IMR-90 (cell line): ENCODE measurements around the gene DUS4L. TPM values are rescaled to one million over a fixed set of nuclear protein-coding genes. Genes with fewer than 3 reads are reported as not detected.

ENCODE experiments used
- ATAC-seq: fragments of 200-7000 bp; cut with Tn5 transposase; 2 replicates; pipeline ENCODE4 v1.9.1; 2020; ENCODE audit warnings: low read depth, mild to moderate bottlenecking, moderate library complexity
- BruUV-seq: library from RNA; stranded (reverse); fragments of 400-500 nt; replicated peaks from 2 replicates; lab custom pipeline; 2021; lab: Mats Ljungman, UMichigan
- CTCF ChIA-PET: fragments of 300-600 bp; formaldehyde crosslinking; extraction: SDS; loops from one replicate; lab custom pipeline; 2021; ENCODE audit warnings: antibody characterized with exemption; lab: Yijun Ruan, JAX
- POLR2A ChIA-PET: fragments of 300-600 bp; sonication (Branson Sonifier 250); formaldehyde crosslinking; loops from one replicate; lab custom pipeline; 2022; ENCODE audit warnings: antibody characterized with exemption; ENCODE audit not compliant: unreplicated experiment; lab: Charles Lee
- DNase-seq: peaks from one replicate; pipeline ENCODE4 v3.0.0; 2013
- H2AFZ ChIP-seq: replicated peaks from 2 replicates; pipeline ENCODE3; 2013; ENCODE audit warnings: low read length, mild to moderate bottlenecking; ENCODE audit not compliant: poor library complexity
- H2AK5ac ChIP-seq: 2 replicates; pipeline ENCODE4 v1.6.1; 2013; ENCODE audit warnings: low read depth, low read length, inconsistent platforms
- H2AK9ac ChIP-seq: replicated peaks from 2 replicates; pipeline ENCODE3; 2013; ENCODE audit warnings: mild to moderate bottlenecking, low read depth, low read length, moderate library complexity; ENCODE audit not compliant: poor library complexity
- H2BK120ac ChIP-seq: 2 replicates; pipeline ENCODE4 v1.6.1; 2013; ENCODE audit warnings: low read depth, low read length, inconsistent platforms
- H2BK15ac ChIP-seq: 3 replicates; pipeline ENCODE4 v1.6.1; 2013; ENCODE audit warnings: low read depth, low read length, inconsistent platforms
- H2BK20ac ChIP-seq: 2 replicates; pipeline ENCODE4 v1.6.1; 2013; ENCODE audit warnings: low read depth, mild to moderate bottlenecking, inconsistent platforms, low read length, moderate library complexity
- H2BK5ac ChIP-seq: 2 replicates; pipeline ENCODE4 v1.6.1; 2013; ENCODE audit warnings: mild to moderate bottlenecking, low read depth, low read length, inconsistent platforms; ENCODE audit not compliant: poor library complexity, severe bottlenecking
- H3K14ac ChIP-seq: replicated peaks from 2 replicates; pipeline ENCODE4 v1.6.1; 2013; ENCODE audit warnings: low read depth, low read length, inconsistent platforms
- H3K18ac ChIP-seq: 2 replicates; pipeline ENCODE4 v1.6.1; 2013; ENCODE audit warnings: low read depth, low read length, control low read depth
- H3K23ac ChIP-seq: 2 replicates; pipeline ENCODE4 v1.6.1; 2013; ENCODE audit warnings: low read depth, low read length, inconsistent platforms
- H3K27ac ChIP-seq: 2 replicates; pipeline ENCODE4 v1.5.1; 2013; ENCODE audit warnings: mild to moderate bottlenecking, control low read depth, low read length; ENCODE audit not compliant: insufficient read depth
- H3K27me3 ChIP-seq: 2 replicates; pipeline ENCODE4 v1.6.1; 2013; ENCODE audit warnings: low read length; ENCODE audit not compliant: control insufficient read depth, insufficient read depth
- H3K36me3 ChIP-seq: 2 replicates; pipeline ENCODE4 v1.6.1; 2013; ENCODE audit warnings: low read length, mixed read lengths; ENCODE audit not compliant: control insufficient read depth, insufficient read depth
- H3K4ac ChIP-seq: 2 replicates; pipeline ENCODE4 v1.6.1; 2013; ENCODE audit warnings: low read depth, low read length, inconsistent platforms
- H3K4me1 ChIP-seq: 2 replicates; pipeline ENCODE4 v1.6.1; 2013; ENCODE audit warnings: low read length, mixed read lengths; ENCODE audit not compliant: control insufficient read depth, insufficient read depth
- H3K4me2 ChIP-seq: 2 replicates; pipeline ENCODE4 v1.6.1; 2013; ENCODE audit warnings: low read depth, mild to moderate bottlenecking, control low read depth, low read length, moderate library complexity
- H3K4me3 ChIP-seq: 2 replicates; pipeline ENCODE4 v1.5.1; 2013; ENCODE audit warnings: low read depth, mild to moderate bottlenecking, control low read depth, low read length, moderate library complexity; ENCODE audit not compliant: insufficient read depth
- H3K56ac ChIP-seq: 2 replicates; pipeline ENCODE4 v1.6.1; 2013; ENCODE audit warnings: low read length, inconsistent platforms; ENCODE audit not compliant: insufficient read depth; ENCODE audit errors: extremely low read depth
- H3K79me1 ChIP-seq, 2 experiments: 2 replicates each; pipeline ENCODE4 v1.6.1; 2013; ENCODE audit warnings: low read length in 2 of 2, inconsistent platforms in 1 of 2, low read depth in 1 of 2
- H3K9ac ChIP-seq: 2 replicates; pipeline ENCODE4 v1.6.1; 2013; ENCODE audit warnings: low read depth, low read length, control low read depth
- H3K9me1 ChIP-seq: 2 replicates; pipeline ENCODE4 v1.6.1; 2013; ENCODE audit warnings: low read length, inconsistent platforms; ENCODE audit not compliant: insufficient read depth
- H3K9me3 ChIP-seq: 2 replicates; pipeline ENCODE4 v1.6.1; 2013; ENCODE audit warnings: low read length; ENCODE audit not compliant: control insufficient read depth, insufficient read depth
- H4K20me1 ChIP-seq: 2 replicates; pipeline ENCODE4 v1.6.1; 2013; ENCODE audit warnings: low read length, inconsistent platforms; ENCODE audit not compliant: insufficient read depth
- H4K5ac ChIP-seq: 2 replicates; pipeline ENCODE4 v1.6.1; 2013; ENCODE audit warnings: mild to moderate bottlenecking, low read depth, low read length, control low read depth
- H4K8ac ChIP-seq, 2 experiments: 2 replicates each; pipeline ENCODE4 v1.6.1; 2013; ENCODE audit warnings: low read depth in 2 of 2, low read length in 2 of 2, control low read depth in 1 of 2, inconsistent platforms in 1 of 2
- H4K91ac ChIP-seq: 2 replicates; pipeline ENCODE4 v1.6.1; 2013; ENCODE audit warnings: low read depth, low read length, inconsistent platforms; ENCODE audit not compliant: insufficient read depth
- CHD1 ChIP-seq: IDR thresholded peaks from 2 replicates; pipeline ENCODE4 v1.6.1; 2012; ENCODE audit warnings: low read depth, low read length, improper control_type of control experiment
- MAZ ChIP-seq: IDR thresholded peaks from 2 replicates; pipeline ENCODE4 v1.6.1; 2012; ENCODE audit warnings: low read depth, mild to moderate bottlenecking, low read length, improper control_type of control experiment, moderate library complexity, borderline replicate concordance
- NFE2L2 ChIP-seq: fragments of 150-350 bp; IDR thresholded peaks from 2 replicates; pipeline ENCODE4 v1.6.1; 2016; ENCODE audit warnings: low read depth, mild to moderate bottlenecking, low read length
- POLR2A ChIP-seq: IDR thresholded peaks from 2 replicates; pipeline ENCODE4 v1.6.1; 2012; ENCODE audit warnings: mild to moderate bottlenecking, low read depth, low read length
- RAD21 ChIP-seq: IDR thresholded peaks from 2 replicates; pipeline ENCODE4 v1.6.1; 2012; ENCODE audit warnings: low read length, improper control_type of control experiment
- RCOR1 ChIP-seq: IDR thresholded peaks from 2 replicates; pipeline ENCODE4 v1.6.1; 2012; ENCODE audit warnings: mild to moderate bottlenecking, low read length, improper control_type of control experiment; ENCODE audit not compliant: insufficient replicate concordance
- RFX5 ChIP-seq: IDR thresholded peaks from 2 replicates; pipeline ENCODE4 v1.8.0; 2012; ENCODE audit warnings: low read depth, mild to moderate bottlenecking, low read length, moderate library complexity
- SMC3 ChIP-seq: fragments of 150-350 bp; IDR thresholded peaks from 2 replicates; pipeline ENCODE4 v1.6.1; 2016; ENCODE audit warnings: low read depth, mild to moderate bottlenecking, antibody characterized with exemption, low read length, moderate library complexity
- USF2 ChIP-seq: fragments of 150-350 bp; IDR thresholded peaks from 2 replicates; pipeline ENCODE4 v1.6.1; 2017; ENCODE audit warnings: mild to moderate bottlenecking, antibody characterized with exemption, low read length, low read depth
- WGBS, 2 experiments: methylation state at CpG; one replicate each; pipeline versions ENCODE4 v1.1.5 to v1.1.7; 2013; ENCODE audit warnings: missing lambda C conversion rate in 2 of 2; ENCODE audit not compliant: insufficient read length in 1 of 2; ENCODE audit errors: extremely low coverage in 2 of 2; 5-methylcytosine and 5-hydroxymethylcytosine counted together
- dilution Hi-C: fragments of 300-500 bp; cut with HindIII; formaldehyde crosslinking; loops from one replicate; pipeline ENCODE4 v1.14.3; 2018; ENCODE audit warnings: low sequenced_read_pairs; ENCODE audit not compliant: unreplicated experiment
- in situ Hi-C: fragments of 300-500 bp; cut with MboI; formaldehyde crosslinking; loops from 3 replicates; pipeline ENCODE4 v1.14.3; 2019; ENCODE audit warnings: low sequenced_read_pairs, inconsistent platforms, mixed read lengths
- intact Hi-C: fragments of 100-400 bp; cut with micrococcal nuclease; formaldehyde crosslinking; loops from 2 replicates; pipeline ENCODE4 v1.10.0; 2022
- polyA plus RNA-seq, 3 experiments: library from polyadenylated mRNA; depleted of rRNA; stranded (reverse); fragments of >200 nt; gene quantifications; 2 replicates each; pipeline ENCODE4 v1.2.3, GENCODE V29; 2012; ENCODE audit warnings: low replicate concordance in 1 of 3
- total RNA-seq: library from RNA; depleted of rRNA; stranded (reverse); fragments of >200 nt; gene quantifications from 2 replicates; pipeline ENCODE4 v1.2.3, GENCODE V29; 2012
- TF ChIP-seq, protein P1 (sequence below): fragments of 150-350 bp; IDR thresholded peaks from 2 replicates; pipeline ENCODE4 v1.6.1; 2016; ENCODE audit warnings: low read depth, mild to moderate bottlenecking, low read length, moderate library complexity, borderline replicate concordance

DUS4L gene
- total and polyA plus RNA-seq, 2 of the 4 experiments (the other 2 are of a cell fraction): 4.2 to 6.6 TPM

GRCh38 chr7:107610323-107610722 lies 46.6 kb downstream of the DUS4L start:
- Histone ChIP-seq H3K9me3 (no peaks in the 10 kb centered on the region), H2AFZ (no peak overlapping the region), H3K18ac (no peak overlapping the region), H3K23ac (no peak overlapping the region), H3K56ac (no peak overlapping the region), H3K27ac (no peak overlapping the region), H3K4me2 (no peak overlapping the region), H3K36me3 (peaks cover 7% of the 10 kb centered on the region), H4K8ac (no peak overlapping the region), H3K9me1 (peaks cover 9% of the 10 kb centered on the region), H3K79me1 (peaks cover 0 to 21% of the 10 kb centered on the region in 2 experiments; a peak in 2 of 4 replicates), H3K27me3 (no peaks in the 10 kb centered on the region), H3K4me1 (peaks cover 8% of the 10 kb centered on the region), H4K20me1 (no peaks in the 10 kb centered on the region), H2AK9ac (no peak overlapping the region), H3K9ac (no peak overlapping the region), H4K5ac (no peak overlapping the region), H3K14ac (no peak overlapping the region), H2BK5ac (no peak overlapping the region), H4K91ac (no peak overlapping the region), H3K4me3 (no peak overlapping the region), H2BK120ac (no peak overlapping the region), H2BK20ac (no peak overlapping the region), H2AK5ac (no peak overlapping the region), H3K4ac (no peak overlapping the region), H2BK15ac (no peak overlapping the region)
- in situ Hi-C loops: no loop called here
- dilution Hi-C loops: no loop called here
- ChIA-PET POLR2A (no interaction called here), CTCF (no interaction called here)
- BruUV-seq: no TSS peak
- no peak for TF ChIP-seq RFX5
- no peak for TF ChIP-seq NFE2L2
- TF ChIP-seq, protein P1, sequence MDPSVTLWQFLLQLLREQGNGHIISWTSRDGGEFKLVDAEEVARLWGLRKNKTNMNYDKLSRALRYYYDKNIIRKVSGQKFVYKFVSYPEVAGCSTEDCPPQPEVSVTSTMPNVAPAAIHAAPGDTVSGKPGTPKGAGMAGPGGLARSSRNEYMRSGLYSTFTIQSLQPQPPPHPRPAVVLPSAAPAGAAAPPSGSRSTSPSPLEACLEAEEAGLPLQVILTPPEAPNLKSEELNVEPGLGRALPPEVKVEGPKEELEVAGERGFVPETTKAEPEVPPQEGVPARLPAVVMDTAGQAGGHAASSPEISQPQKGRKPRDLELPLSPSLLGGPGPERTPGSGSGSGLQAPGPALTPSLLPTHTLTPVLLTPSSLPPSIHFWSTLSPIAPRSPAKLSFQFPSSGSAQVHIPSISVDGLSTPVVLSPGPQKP: no peak
- TF ChIP-seq RAD21: no peak
- TF ChIP-seq USF2: no peak
- TF ChIP-seq MAZ: no peak
- no peak for TF ChIP-seq POLR2A
- TF ChIP-seq CHD1: no peak
- no peak for TF ChIP-seq SMC3
- TF ChIP-seq RCOR1: no peak
- ATAC-seq (no peak), DNase-seq (no peak)
- no CpG with 5 or more reads among the region's 1 CpG for WGBS, 2 experiments
- intact Hi-C loops: no loop called here
